GM12864 (cell line): ENCODE data around the gene ZNF835.

ENCODE experiments used
- DNase-seq: peaks from one replicate; pipeline ENCODE4 v3.0.0-alpha.2; 2011; ENCODE audit warnings: low read depth
- H3K4me3 ChIP-seq: 2 replicates; pipeline ENCODE4 v1.5.1; 2011; ENCODE audit warnings: mild to moderate bottlenecking, low read depth, low read length, control low read depth
- TF ChIP-seq, protein P1 (sequence below): IDR thresholded peaks from 2 replicates; pipeline ENCODE4 v1.5.1; 2011; ENCODE audit warnings: low read depth, mild to moderate bottlenecking, moderate library complexity, low read length, control low read depth, inconsistent platforms; ENCODE audit errors: missing control alignments

Gene ZNF835

GRCh38 chr19:56619121-56619520 lies 52.4 kb downstream of the ZNF835 start:
- H3K4me3 ChIP-seq: no peak overlapping the region
- TF ChIP-seq, protein P1, sequence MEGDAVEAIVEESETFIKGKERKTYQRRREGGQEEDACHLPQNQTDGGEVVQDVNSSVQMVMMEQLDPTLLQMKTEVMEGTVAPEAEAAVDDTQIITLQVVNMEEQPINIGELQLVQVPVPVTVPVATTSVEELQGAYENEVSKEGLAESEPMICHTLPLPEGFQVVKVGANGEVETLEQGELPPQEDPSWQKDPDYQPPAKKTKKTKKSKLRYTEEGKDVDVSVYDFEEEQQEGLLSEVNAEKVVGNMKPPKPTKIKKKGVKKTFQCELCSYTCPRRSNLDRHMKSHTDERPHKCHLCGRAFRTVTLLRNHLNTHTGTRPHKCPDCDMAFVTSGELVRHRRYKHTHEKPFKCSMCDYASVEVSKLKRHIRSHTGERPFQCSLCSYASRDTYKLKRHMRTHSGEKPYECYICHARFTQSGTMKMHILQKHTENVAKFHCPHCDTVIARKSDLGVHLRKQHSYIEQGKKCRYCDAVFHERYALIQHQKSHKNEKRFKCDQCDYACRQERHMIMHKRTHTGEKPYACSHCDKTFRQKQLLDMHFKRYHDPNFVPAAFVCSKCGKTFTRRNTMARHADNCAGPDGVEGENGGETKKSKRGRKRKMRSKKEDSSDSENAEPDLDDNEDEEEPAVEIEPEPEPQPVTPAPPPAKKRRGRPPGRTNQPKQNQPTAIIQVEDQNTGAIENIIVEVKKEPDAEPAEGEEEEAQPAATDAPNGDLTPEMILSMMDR: no peak
- DNase-seq: no peak

DNA sequence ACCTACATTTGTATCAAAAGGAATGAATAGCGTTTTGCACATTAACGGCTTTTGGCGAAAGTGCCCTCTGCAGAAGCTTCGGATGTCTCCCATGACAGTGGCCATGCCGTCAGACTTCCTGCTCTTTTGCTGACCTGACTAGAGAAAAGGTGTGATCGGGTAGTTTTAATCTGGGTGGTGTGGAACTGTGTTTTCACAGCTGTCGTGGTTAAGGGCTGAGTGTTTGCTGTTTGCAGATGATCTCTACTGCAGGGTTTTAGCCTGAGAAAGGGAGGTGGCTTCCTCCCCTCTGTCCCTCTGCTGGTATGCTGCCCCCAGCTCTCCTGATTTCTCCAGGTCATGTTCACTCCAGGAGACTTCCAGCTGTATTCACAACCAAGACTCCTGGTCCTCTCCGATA lies 54.0 kb downstream of the ZNF835 start:
- TF ChIP-seq, protein P1: no peak
- no peak for DNase-seq
- no peak overlapping the region for H3K4me3 ChIP-seq

DNA sequence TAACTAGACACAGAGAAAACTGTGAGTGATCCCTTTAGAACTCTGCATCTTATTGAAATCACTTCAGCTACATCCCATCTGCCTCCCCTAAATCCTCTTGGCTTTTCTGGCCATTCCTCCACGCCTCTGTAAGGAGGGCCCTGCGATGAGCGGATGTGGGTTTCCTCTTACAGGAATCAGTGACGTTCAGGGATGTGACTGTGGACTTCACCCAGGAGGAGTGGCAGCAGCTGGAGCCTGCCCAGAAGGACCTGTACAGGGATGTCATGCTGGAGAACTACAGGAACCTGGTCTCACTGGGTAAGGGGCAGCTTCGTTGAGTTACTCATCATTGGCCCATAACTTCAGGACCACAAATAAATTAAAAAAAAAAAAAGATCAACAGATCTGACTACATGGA lies 57.9 kb downstream of the ZNF835 start:
- TF ChIP-seq, protein P1: no peak
- no peak overlapping the region for H3K4me3 ChIP-seq
- no peak for DNase-seq

DNA sequence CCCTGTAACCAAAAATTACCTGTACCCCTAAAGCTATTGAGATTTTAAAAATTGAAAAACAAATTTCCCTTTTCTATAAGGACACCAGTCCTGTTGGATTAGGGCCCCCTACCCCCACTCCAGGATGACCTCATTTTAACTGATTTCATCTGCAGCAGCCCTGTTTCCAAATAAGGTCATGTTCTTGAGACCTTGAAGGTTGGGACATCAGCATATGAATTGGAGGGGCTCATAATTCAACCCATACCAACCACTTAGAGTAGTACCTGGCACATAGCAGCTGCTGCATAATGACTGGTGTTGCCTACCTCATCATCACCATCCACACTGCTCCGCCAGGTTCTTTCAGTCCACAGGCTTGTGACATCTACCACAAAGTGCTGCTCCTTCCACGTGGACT lies 58.8 kb downstream of the ZNF835 start:
- DNase-seq: no peak
- TF ChIP-seq, protein P1: no peak
- H3K4me3 ChIP-seq: no peak overlapping the region
